Fibroblast of the aortic adventitia (primary cell): Measurements from ENCODE around the gene UBXN2A. TPM values are rescaled to one million over a fixed set of nuclear protein-coding genes. Genes with fewer than 3 reads are reported as not detected.

Source experiments
- DNase-seq: peaks from one replicate; pipeline ENCODE4 v3.0.0-alpha.2; 2010; ENCODE audit warnings: low read depth
- H3K4me3 ChIP-seq: 2 replicates; pipeline ENCODE4 v1.5.1; 2011; ENCODE audit warnings: low read depth, mild to moderate bottlenecking, control low read depth, low read length, moderate library complexity
- CTCF ChIP-seq: IDR thresholded peaks from 2 replicates; pipeline ENCODE4 v1.5.1; 2011; ENCODE audit warnings: mild to moderate bottlenecking, low read length, control low read depth, inconsistent platforms; ENCODE audit not compliant: insufficient read depth
- total RNA-seq: library from RNA; depleted of rRNA; stranded (reverse); fragments of >200 nt; gene quantifications from 2 replicates; pipeline ENCODE4 v1.2.3, GENCODE V29; 2012; ENCODE audit warnings: low replicate concordance

UBXN2A gene
- 12.4 and 14.2 TPM in 2 replicates for total RNA-seq

GRCh38 chr2:23939987-23940717 is at the start of gene UBXN2A:
UBXN2A (plus strand) TSS chr2:23940463; CDS start chr2:23958315, 17,852 bp downstream.
- peak; percentile 70 for DNase-seq
- H3K4me3 ChIP-seq, result peak within 1 kb of the TSS; percentile 88
- TF ChIP-seq CTCF, result no peak

GRCh38 chr2:23900133-23900532 is 40.1 kb upstream of the UBXN2A start:
- H3K4me3 ChIP-seq, result no peak overlapping the region
- no peak for DNase-seq
- no peak for TF ChIP-seq CTCF

- peak; percentile 92 for DNase-seq
- H3K4me3 ChIP-seq, result peak overlapping the region; percentile 42
- TF ChIP-seq CTCF, result no peak
Observed at GRCh38 chr2:23900541-23901322, 39.5 kb upstream of the UBXN2A start.

- no peak overlapping the region for H3K4me3 ChIP-seq
- peak; percentile 70 for DNase-seq
- no peak for TF ChIP-seq CTCF
Observed at GRCh38 chr2:23901966-23902846, 38.1 kb upstream of the UBXN2A start.

- TF ChIP-seq CTCF, result no peak
- no peak for DNase-seq
Observed at GRCh38 chr2:23903034-23903433, 37.2 kb upstream of the UBXN2A start.

GRCh38 chr2:23904215-23904614 is 36.0 kb upstream of the UBXN2A start:
- TF ChIP-seq CTCF, result no peak
- H3K4me3 ChIP-seq, result no peak overlapping the region
- no peak for DNase-seq

More at GRCh38 chr2:23903034-23903433, 37.2 kb upstream of the UBXN2A start:
- H3K4me3 ChIP-seq, result no peak overlapping the region
